Measurements from ENCODE around the gene TAF1C. TPM values are rescaled to one million over a fixed set of nuclear protein-coding genes. Genes with fewer than 3 reads are reported as not detected.

Gene TAF1C
- total RNA-seq, 1 donor from 2014 or later, result 43.2 TPM

- intact Hi-C loops (cut with DNase I), result no loop called here
- no peak for DNase-seq (ENCODE audit: low spot score)
- ATAC-seq, result no peak
Measured at GRCh38 chr16:84141143-84141670, 45.6 kb downstream of the TAF1C start.

- DNase-seq (ENCODE audit: low spot score), result no peak
- intact Hi-C loops (cut with DNase I), result no loop called here
- peak; percentile 6 for ATAC-seq
Measured at GRCh38 chr16:84139628-84140258, 47.1 kb downstream of the TAF1C start.

GRCh38 chr16:84138824-84139627 is 47.8 kb downstream of the TAF1C start:
- intact Hi-C loops (cut with DNase I), result no loop called here
- ATAC-seq (peak; percentile 69), DNase-seq (ENCODE audit: low spot score) (no peak)

- DNase-seq (ENCODE audit: low spot score) (no peak), ATAC-seq (no peak)
- intact Hi-C loops (cut with DNase I), result no loop called here
Measured at GRCh38 chr16:84138500-84138823, 48.4 kb downstream of the TAF1C start.

GRCh38 chr16:84137769-84138357 is 49.0 kb downstream of the TAF1C start:
- ATAC-seq, result no peak
- intact Hi-C loops (cut with DNase I), result no loop called here
- DNase-seq (ENCODE audit: low spot score), result no peak

DNA sequence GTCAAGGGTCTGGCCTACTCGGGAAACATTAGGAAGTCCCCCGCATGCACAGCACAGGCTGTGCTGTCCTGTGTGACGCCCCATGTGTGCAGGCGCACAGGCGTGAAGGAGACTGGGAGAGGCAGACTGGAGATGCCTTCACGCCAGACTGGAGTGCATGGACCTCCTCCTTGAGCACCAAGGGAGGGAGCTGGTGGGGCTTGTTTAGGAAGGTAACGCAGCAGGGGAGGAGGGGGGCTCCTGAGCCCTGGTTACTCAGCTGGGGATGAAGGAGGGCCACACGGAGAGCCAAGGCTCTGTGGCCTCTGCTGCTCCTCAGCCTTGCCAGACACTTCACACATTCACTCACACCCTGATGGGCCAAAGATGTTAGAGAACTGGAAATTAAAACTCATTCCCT is 49.6 kb downstream of the TAF1C start:
- intact Hi-C loops (cut with DNase I), result no loop called here
- DNase-seq (ENCODE audit: low spot score), result no peak
- ATAC-seq, result peak; percentile 33

DNA sequence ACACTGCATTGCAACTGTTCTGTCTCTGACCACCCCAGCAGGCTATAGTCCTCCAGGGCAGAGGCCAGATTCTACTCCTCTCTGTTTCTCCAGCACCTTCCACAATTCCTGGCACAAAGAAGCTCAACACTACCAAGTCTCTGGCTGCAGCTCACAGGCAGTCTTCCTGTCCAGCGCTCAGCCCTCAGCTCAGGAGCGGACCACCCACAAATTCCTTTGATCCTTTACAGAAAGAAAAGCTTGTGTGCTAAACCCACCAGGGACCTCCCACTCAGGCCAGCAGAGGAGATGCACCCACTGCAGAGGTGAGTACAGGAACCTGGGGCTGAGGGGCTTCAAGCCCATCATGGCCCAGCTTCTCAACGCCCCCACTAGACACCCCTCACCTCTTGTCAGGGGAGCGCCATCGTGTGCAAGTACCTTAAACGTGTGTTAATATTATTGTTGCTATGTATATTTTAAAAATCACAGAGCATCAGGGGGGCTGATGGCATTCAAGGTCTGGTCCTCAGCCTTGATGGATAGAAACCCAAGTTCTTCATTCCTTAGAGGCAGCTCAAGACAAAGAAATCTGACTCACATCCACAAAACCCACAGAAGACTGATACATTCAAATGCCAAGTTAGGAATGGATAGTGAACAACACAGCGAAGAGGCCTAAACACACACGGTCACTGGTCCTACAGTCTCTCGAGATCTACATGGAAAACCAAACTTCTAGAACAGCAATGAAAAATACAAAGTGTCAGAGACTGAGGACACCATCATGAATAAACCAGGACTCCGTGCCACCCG is 50.3 kb downstream of the TAF1C start:
- intact Hi-C loops (cut with DNase I), result no loop called here
- no peak for DNase-seq (ENCODE audit: low spot score)
- peak; percentile 35 for ATAC-seq

DNA sequence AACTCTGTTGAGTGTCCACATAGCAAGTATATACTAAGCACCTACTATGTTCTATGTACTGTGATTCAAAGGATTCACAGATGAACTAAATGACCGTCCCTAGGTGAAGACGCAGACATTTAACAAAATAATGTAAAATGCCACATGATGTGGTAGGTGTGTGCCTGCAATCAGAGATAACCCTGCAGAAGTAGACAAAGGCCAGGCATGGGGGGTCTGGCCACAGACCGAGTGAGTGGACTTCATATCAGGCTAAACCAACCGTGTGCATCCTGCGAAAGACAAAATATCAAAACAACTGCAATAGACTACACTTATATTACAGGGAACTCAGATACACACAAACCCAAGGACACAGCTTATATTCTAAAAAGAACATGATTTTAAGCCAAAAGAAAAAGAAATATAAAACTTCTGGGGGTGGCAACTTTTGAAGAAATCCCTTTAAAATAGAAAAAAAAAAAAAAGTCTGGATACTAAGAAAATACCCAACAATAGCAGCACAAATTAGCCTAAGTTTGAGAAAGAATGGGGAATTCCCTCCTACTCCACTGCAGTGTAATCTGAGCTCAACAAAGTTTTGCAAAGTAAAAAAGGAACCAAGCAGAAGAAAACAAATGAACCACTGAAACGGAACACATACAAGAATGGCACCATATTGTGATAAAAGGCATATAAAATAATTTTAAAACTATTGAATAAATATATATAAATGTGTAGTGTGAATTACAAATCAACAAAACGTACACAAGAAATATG is 54.2 kb downstream of the TAF1C start:
- ATAC-seq, result no peak
- DNase-seq (ENCODE audit: low spot score), result no peak
- intact Hi-C loops (cut with DNase I), result no loop called here

- intact Hi-C loops (cut with DNase I), result no loop called here
- no peak for ATAC-seq
- DNase-seq (ENCODE audit: low spot score), result no peak
Measured at GRCh38 chr16:84131117-84131516, 55.7 kb downstream of the TAF1C start.

Other genes with a start within 250 kb of the TAF1C start
- 11.5 TPM for gene OSGIN1, start 233.8 kb downstream of the TAF1C start, total RNA-seq
- 0.80 TPM for gene NECAB2, start 218.8 kb downstream of the TAF1C start, total RNA-seq
- not detected for gene SLC38A8, start 144.3 kb downstream of the TAF1C start, total RNA-seq
- 91.1 TPM for gene MBTPS1, start 70.1 kb downstream of the TAF1C start, total RNA-seq
- 31.3 TPM for gene HSDL1, start 41.9 kb downstream of the TAF1C start, total RNA-seq
- 1.4 TPM for gene DNAAF1, start 41.7 kb downstream of the TAF1C start, total RNA-seq
- gene ADAD2, start 4.1 kb upstream of the TAF1C start, total RNA-seq, result not detected
- not detected for gene KCNG4, start 53.0 kb upstream of the TAF1C start, total RNA-seq
- gene WFDC1, start 107.8 kb upstream of the TAF1C start, total RNA-seq, result 31.6 TPM
- 0.58 TPM for gene ATP2C2, start 181.5 kb upstream of the TAF1C start, total RNA-seq

All from sciatic nerve (tissue), 2 donors.